ENCODE data around the gene DHRS7B. TPM values are rescaled to one million over a fixed set of nuclear protein-coding genes. Genes with fewer than 3 reads are reported as not detected.
"Not testable (repeated sequence)": the region's sequence is repeated elsewhere in the genome, so short reads cannot be mapped to it uniquely, and the experiment has no call there.

DHRS7B gene, protein sequence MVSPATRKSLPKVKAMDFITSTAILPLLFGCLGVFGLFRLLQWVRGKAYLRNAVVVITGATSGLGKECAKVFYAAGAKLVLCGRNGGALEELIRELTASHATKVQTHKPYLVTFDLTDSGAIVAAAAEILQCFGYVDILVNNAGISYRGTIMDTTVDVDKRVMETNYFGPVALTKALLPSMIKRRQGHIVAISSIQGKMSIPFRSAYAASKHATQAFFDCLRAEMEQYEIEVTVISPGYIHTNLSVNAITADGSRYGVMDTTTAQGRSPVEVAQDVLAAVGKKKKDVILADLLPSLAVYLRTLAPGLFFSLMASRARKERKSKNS
- polyA plus RNA-seq (ENCODE audit: insufficient read depth in 1 of 5, insufficient read length in 5 of 5, low replicate concordance in 1 of 5), result 10 to 100 TPM; 24.5 to 28.1 (median 25.0) TPM
- long read RNA-seq, donor 1, transcript DHRS7B-202 (7 exons, 2,175 nt), result major isoform, 6 of 19 reads
- long read RNA-seq, donor 1, partial matches to known transcripts, result 9 of 19 reads
- long read RNA-seq, donor 1, other reads (novel, unspliced or antisense), result 0 of 19 reads
- long read RNA-seq, donor 2, transcript DHRS7B-202 (7 exons, 2,175 nt), result major isoform, 5 of 42 reads
- long read RNA-seq, donor 2, partial matches to known transcripts, result 0 of 42 reads
- long read RNA-seq, donor 2, other reads (novel, unspliced or antisense), result 36 of 42 reads
- long read RNA-seq, donor 3, transcript DHRS7B-202 (7 exons, 2,175 nt), result major isoform, 10 of 25 reads
- long read RNA-seq, donor 3, partial matches to known transcripts, result 13 of 25 reads
- long read RNA-seq, donor 3, other reads (novel, unspliced or antisense), result 0 of 25 reads
- long read RNA-seq, donor 4, partial matches to known transcripts, result 0 of 2 reads
- long read RNA-seq, donor 4, other reads (novel, unspliced or antisense), result 0 of 2 reads
- long read RNA-seq, donor 5, transcript DHRS7B-202 (7 exons, 2,175 nt), result major isoform, 13 of 60 reads
- long read RNA-seq, donor 5, partial matches to known transcripts, result 7 of 60 reads
- long read RNA-seq, donor 5, other reads (novel, unspliced or antisense), result 38 of 60 reads
- long read RNA-seq, donor 6, transcript DHRS7B-202 (7 exons, 2,175 nt), result major isoform, 6 of 16 reads
- long read RNA-seq, donor 6, partial matches to known transcripts, result 5 of 16 reads
- long read RNA-seq, donor 6, other reads (novel, unspliced or antisense), result 0 of 16 reads
- long read RNA-seq, donor 7, partial matches to known transcripts, result 0 of 5 reads
- long read RNA-seq, donor 7, other reads (novel, unspliced or antisense), result 0 of 5 reads
- long read RNA-seq, donor 8, partial matches to known transcripts, result 0 of 1 reads
- long read RNA-seq, donor 8, other reads (novel, unspliced or antisense), result 0 of 1 reads

DNA sequence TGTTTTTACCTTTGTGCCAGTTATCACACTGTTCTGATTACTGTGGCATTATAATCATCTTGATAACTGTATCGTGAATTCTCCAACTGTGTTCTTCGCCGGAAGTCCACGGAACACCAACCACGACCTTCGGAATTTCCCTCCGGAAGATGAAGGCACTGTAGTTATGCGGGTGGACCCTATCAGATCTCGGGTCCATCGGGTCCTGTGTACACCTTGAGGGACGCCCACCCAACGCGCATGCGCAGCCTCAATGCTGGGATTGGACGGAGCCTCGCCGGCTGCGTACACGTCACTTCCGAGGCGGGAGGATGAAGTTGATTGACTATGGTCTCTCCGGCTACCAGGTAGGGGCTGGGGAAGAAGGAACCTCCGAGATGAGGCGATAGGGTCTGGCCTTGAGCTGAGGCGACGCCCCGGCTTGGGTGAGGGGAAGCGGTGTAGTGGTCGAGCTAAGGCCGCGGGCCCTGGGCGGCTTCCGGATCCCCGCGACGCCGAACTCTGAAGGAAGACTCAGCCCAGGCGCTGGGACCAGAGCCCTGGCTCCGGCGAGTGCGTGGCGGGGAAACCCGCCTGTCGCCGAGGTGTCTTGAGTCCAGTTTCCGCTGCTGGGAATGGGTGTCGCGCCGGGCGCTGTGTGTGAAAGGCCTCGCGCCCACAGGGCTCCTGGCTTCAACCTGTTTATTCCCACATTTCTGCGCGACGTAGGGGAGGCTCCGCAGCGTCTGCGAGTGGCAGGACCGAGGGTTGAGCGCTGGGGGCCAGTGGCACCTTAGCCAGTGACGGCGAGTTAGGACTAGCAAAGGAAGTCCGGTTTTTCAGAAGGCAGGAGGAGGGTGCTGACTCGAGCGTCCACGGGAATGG is at the start of gene DHRS7B:
Gene DHRS7B, plus strand, starts transcription at position 320 of the 864 bp plus-strand sequence. Its CDS starts 8 bp downstream, at position 328.
- DNase-seq, result peak; percentile 91 to 93

DNA sequence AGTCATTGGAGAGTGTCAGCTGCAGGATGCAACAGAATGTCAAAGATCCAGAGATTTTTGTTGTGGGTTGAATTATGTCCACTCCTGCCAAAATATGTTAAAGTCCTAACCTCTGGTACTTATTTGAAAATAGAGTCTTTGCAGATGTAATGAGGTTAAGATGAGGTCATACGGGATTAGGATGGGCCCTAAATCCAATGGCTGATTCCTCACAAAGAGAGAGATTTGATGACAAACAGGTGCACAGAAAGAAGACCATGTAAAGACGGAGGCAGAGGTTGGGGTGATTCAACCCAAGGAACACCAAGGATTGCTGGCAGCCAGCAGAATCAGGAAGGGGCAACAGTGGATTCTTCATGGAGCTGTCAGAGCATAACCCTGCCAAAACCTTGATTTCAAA is 49.5 kb upstream of the DHRS7B start:
- no peak for DNase-seq

DNA sequence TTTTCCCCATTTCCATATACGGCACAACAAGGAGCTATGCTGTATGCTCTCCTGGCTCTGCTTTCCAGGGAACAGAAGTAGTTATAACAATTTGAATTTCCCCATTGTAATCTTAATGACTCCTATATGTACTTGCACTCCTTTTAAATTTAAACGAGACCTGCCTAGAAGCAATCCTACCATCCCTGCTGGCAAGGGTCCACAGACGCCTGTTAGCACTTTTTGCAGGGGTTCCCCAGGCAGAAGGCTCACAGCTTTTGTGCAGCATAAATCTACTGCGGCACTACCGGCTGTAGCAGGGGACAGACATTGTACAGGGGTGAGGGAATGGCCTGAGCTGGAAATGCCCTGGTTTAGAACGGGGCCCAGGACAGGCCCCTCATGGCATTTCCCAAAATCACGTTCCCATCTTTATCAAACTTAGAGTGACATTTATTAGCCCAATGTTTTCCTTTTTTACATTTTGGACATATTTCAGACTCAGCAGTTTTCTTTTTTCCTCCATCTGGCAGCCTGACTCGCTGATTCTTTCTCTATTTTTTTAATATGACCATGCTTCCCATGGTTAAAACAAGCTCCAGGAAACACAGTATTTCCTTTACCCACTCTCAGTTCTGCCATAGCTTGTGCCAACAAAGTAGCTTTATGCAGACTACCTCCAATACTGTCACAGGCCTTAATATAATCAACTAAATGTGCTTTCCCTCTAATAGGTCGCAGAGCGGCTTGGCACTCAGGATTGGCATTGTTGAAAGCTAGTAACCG is 48.6 kb upstream of the DHRS7B start:
- no peak for DNase-seq

DNA sequence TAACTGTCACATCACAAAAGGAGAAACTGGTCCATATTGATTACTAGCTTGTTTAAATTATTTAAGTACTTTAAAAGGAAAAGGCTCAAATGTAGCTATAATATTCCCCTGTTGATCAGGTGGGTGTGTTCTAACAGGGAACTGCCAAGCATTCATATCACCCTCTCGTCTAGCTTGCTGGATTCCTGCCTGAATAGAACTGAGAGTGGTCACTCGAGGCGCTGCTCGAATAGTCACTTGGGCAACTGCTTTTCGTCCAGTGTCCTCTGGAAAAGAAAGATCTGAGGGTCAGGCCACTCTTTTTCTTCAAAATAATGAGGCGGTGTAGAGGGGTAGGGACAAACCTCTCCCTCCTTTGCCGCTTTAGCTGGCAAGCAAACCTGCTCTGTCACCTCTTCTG is 47.6 kb upstream of the DHRS7B start:
- no peak for DNase-seq

DNA sequence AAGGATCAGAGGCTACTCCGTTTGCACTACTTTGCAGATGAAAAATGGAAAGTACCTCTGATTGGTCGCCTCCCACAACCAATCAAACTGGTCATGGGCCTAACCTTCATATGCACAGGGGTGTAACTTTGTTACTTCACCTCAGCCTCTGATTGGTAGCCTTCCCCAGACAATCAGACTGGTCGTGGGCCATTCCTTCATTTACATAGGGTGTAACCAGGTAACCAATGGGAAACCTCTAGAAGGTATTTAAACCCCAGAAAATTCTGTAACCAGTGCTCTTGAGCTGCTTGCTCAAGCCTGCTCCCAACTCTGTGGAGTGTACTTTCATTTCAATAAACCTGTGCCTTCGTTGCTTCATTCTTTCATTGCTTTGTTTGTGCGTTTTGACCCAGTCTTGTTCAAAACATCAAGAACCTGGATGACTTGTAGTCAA is 44.7 kb upstream of the DHRS7B start:
- DNase-seq, result no peak

DNA sequence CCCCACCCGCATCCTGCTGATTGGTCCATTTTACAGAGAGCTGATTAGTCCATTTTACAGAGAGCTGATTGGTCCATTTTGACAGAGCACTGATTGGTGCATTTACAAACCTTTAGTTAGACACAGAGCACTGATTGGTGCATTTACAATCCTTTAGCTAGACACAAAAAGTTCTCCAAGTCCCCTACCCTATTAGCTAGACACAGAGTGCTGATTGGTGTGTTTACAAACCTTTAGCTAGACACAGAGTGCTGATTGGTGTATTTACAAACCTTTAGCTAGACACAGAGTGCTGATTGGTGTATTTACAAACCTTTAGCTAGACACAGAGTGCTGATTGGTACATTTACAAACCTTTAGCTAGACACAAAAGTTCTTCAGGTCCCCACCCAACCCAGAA is 41.5 kb upstream of the DHRS7B start:
- not testable (repeated sequence) for DNase-seq

DNA sequence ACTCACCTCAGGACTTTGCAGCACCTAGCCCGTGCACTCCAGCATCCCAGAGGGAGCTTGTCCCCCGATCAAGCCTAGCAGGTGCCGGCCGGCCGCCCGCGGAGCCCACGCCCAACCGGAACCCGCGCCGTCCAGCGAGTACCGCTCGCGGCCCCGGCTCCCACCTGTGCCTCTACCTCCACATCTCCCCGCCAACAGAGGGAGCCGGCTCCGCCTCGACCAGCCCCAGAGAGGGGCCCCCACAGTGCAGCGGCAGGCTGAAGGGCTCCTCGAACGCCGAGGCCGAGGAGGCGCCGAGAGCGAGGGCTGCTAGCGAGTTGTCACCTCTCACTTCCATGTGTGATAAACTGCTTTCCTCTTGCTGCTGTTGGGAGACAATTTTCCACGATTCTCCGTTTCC is 41.1 kb upstream of the DHRS7B start:
- DNase-seq, result no peak

DNA sequence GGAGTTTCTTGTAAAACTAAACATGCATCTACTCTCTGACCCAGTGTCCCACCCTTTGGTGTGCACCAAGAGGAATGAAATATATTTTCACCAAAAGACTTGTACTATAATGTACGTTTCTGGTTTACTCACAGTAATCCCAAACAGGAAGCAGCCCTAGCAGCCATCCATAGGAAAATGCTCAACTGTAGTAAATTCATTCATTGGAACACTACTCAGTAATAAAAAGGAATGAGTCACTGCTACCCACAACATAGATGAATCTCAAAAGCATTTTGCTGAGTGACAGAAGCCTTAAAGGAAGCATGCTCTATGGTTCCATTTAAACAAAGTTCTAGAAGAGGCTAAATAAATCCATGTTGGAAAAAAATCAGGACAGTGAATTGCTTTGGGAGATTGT is 37.6 kb upstream of the DHRS7B start:
- no peak for DNase-seq

DNA sequence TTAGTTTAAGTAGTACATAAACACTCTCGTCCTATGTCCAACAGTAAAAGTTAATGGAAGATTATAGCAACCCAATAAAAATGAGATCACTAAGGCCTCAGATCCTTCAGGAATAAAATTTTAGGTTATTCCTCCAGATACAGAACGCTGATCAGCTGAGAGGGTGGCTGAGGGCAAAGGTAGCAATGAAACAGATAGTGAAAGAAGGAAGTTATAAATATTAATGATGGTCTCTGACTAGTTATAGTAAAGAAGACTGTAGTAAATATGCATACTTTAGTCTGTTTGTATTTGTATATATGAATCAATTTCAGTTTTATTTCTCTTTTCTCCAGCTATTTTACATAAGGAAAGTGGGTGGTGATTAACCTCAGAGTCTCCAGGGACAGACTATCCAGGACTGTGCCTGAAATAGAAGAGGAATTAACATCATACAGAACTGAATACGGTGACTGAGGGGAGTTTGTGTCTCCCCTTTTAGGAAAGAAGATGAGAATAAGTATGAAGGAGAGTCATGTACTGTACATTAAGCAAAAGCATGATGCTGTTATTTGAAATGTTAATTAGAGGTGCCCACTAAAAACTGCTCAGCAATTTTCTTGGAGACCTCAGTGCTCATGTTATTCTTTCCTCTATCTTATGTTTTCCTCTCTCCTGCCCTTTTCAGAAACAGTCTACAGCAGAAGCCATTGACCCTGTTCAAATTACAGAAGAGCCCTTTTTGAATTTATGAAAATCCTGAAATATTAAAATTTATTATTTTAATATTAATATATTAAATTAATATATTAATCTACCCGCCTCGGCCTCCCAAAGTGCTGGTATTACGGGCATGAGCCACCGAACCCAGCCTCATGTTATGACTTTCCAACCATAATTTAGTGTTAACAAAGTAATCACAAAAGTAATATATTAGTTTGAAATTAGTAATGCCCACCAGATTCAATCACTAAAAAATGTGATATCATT is 36.5 kb upstream of the DHRS7B start:
- no peak for DNase-seq

DNA sequence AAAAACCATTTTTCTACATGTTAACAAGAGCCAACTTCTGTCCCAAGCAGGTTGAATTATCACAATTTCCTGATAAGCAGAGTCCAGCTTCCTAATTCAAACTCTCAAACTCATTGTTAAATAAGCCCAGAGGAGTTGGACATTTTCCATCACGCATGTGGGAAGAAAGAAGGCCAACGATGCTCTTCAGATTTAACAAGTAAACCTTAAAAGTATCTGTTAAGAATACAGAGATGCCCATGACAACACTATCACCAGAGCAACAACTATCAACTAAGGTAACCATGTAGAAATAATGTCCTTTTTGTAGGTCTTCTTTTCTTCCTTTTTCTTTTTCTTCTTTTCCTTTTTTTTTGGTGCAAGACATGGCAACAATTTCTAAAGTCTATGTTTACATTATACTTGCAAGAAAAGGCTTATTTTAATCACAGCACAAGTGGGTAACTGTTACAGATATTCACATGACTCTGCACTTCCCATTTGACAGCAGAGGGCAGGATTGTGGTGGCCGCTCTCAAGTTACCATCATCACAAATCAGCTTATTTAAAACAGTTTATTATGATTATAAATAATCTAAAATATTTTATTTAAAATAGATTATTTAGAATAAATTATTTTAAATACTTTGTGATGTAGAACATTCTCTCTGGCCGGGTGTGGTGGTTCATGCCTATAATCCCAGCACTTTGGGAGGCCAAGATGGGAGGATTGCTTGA is 35.7 kb upstream of the DHRS7B start:
- no peak for DNase-seq

DNA sequence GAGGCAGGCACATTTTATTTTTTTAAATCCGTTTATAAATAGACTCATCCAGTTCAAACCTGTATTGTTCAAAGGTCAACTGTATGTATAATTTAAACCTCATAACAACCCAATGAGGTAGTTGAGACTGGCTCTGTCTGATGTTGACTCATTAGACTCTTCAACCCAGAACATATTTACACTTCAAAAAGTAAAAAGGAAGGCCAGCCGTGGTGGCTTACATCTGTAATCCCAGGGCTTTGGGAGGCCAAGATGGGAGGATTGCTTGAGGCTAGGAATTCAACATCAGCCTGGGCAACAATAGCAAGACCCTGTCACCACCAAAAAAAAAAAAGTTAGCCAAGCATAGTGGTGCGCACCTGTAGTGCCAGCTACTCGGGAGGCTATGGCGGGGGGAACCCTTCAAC is 32.5 kb upstream of the DHRS7B start:
- DNase-seq, result no peak

DNA sequence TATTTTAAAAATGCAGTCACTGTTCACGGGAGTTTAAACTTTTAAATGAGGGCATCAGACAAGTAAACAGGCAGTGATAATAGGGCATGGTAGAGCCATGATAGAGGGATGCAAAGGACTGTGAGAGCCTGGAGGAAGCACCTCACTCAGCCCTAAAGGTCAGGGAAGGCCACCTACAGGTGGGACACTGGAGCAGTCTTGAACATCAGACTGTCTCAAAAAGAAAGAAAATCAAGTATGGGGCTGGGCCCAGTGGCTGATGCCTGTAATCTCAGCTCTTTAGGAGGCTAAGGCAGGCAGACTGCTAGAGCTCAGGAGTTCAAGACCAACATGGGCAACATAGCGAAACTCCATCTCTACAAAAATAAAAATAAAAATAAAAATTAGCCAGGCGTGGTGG is 31.0 kb upstream of the DHRS7B start:
- DNase-seq, result no peak

DNA sequence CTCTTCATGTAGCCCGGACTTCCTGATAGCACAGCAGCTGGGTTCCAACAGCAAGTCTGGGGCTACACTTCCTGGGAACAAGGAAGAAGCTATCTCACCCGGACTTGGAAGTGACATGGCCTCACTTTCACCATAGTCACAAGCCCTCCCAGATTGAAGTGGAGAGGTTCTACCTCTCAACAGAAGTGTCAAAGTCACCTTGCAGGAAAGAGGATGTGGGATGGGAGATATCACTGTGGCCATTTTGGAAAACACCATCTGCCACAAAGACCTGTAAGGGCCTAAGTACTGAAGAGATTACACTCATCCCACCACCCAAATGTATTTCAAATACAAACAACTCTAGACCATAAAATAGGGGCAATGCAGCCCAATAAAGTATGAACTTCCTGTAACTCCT is 29.9 kb upstream of the DHRS7B start:
- DNase-seq, result no peak

DNA sequence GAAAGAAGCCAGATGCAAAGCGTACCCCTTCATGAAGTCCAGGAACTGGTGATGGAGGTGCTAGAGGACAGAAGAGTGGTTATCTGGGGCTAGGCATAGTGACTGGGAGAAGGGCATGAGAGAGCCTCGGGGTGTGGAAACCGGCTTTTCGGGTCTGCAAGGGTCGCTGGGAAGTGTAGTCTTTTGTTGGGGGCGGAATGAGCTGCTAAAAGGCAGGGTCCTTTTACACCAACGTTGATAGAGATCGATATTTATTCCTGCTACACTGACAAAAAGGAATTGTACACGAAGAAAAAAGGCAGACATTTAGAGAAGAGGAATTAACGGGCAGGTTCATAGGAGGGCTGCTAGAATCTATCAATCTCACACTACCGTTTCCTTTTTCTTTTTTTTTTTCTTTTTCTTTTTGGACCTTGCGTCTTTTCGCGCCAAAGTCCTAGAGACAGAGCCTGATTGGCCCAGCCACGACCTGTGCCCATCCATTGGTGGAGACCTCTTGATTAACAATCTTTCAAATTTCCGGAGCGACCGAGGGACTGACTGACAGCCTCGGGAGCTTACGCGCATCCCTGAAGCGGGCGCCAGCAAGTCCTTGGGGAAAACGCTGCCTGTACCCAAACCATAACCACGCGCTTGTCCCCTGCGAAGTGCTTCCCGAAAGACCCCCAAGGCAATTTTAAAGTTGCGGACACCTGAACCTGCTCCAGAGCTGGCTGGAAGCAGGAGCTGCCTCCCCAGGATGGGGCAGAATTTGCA is 27.7 kb upstream of the DHRS7B start:
- DNase-seq, result peak; percentile 52 to 59

DNA sequence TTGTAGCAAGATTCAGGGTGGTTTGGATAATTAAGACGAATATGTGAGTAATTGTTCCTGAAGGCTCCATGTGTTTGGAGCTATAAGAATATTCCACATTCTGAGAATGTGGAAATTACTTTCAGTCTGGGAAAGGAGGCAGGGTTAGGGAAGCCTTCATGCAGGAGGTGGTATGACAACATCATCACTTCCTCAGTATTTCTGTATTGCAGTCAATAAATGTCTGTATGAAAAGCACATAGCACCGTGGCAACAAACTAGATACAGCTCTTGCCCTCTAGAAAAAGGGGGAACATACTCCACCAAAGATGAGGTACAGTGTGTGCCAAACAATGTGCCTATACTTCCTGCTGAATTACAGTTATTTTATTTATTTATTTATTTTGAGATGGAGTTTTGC is 26.1 kb upstream of the DHRS7B start:
- DNase-seq, result no peak

DNA sequence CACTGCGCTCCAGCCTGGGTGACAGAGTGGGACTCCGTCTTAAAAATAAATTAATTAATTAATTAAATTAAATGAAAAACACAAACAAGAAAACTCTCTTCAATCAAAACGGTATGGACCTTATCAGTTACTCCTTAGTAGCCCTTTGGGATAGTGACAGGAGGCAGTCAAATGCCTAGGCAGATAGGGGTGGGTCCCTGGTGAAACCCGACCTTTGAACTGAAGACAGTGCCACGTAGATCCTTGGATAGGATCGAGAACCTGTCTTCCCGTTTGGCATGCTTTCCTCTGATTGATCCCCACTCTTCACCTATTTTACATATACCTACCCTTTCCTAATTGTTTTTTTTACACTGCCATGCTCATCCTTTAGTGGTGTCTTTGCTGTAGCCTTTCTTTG is 22.2 kb upstream of the DHRS7B start:
- no peak for DNase-seq

Measured in right lung (tissue), 10 donors.